Small intestine (tissue), 7 donors: Measurements from ENCODE around the gene ZNF223. TPM values are rescaled to one million over a fixed set of nuclear protein-coding genes. Genes with fewer than 3 reads are reported as not detected.

Source experiments
- DNase-seq, 2 donors: peaks; one replicate each; pipeline versions ENCODE4 v3.0.0 to v3.0.0-alpha.2; 2013
- FAIRE-seq: peaks from 2 replicates; lab custom pipeline; 2012; peaks lifted over from hg19 to GRCh38; lab: Jason Lieb, UNC
- H3K27ac ChIP-seq, 3 donors: one replicate each; pipeline ENCODE4 v1.5.1; 2013; ENCODE audit warnings: low read length in 2 of 3, mild to moderate bottlenecking in 2 of 3, control low read depth in 1 of 3, inconsistent platforms in 1 of 3, low read depth in 1 of 3, moderate library complexity in 1 of 3
- H3K27me3 ChIP-seq, 3 donors: one replicate each; pipeline ENCODE4 v1.6.1; 2013; ENCODE audit warnings: low read length in 3 of 3, inconsistent platforms in 1 of 3; ENCODE audit not compliant: control insufficient read depth in 3 of 3, insufficient read depth in 3 of 3
- H3K36me3 ChIP-seq, 3 donors: one replicate each; pipeline ENCODE4 v1.6.1; 2013; ENCODE audit warnings: low read length in 3 of 3, inconsistent platforms in 1 of 3, low read depth in 1 of 3, mild to moderate bottlenecking in 1 of 3, moderate library complexity in 1 of 3; ENCODE audit not compliant: control insufficient read depth in 3 of 3, insufficient read depth in 2 of 3
- H3K4me1 ChIP-seq, 3 donors: one replicate each; pipeline ENCODE4 v1.6.1; 2013; ENCODE audit warnings: low read length in 2 of 3, inconsistent platforms in 1 of 3, low read depth in 1 of 3, mild to moderate bottlenecking in 1 of 3, moderate library complexity in 1 of 3; ENCODE audit not compliant: control insufficient read depth in 3 of 3, insufficient read depth in 2 of 3
- H3K4me3 ChIP-seq, 3 donors: one replicate each; pipeline ENCODE4 v1.5.1; 2013; ENCODE audit warnings: low read length in 3 of 3, control low read depth in 1 of 3, inconsistent platforms in 1 of 3, low read depth in 1 of 3, mild to moderate bottlenecking in 1 of 3, moderate library complexity in 1 of 3
- H3K9me3 ChIP-seq, 2 donors: one replicate each; pipeline ENCODE4 v1.6.1; 2013; ENCODE audit warnings: low read depth in 1 of 2, low read length in 1 of 2; ENCODE audit not compliant: control insufficient read depth in 2 of 2, insufficient read depth in 1 of 2
- WGBS, 3 donors: extraction: QIAGEN DNeasy Blood & Tissue Kit; methylation state at CpG; one replicate each; pipeline ENCODE4 v1.1.7; 2013; 5-methylcytosine and 5-hydroxymethylcytosine counted together
- polyA plus RNA-seq, 4 donors: library from polyadenylated mRNA; stranded (reverse) in 3 of 4; unstranded in 1 of 4; fragments of 200-250 nt in 3 of 4; fragments of 120-200 nt in 1 of 4; gene quantifications; one replicate each; pipeline versions ENCODE4 v1.2.1 to v1.2.3, GENCODE V29; 2013
- donor health status: healthy with polysubstance abuse.
- donor health status: control.
- donor health status: control.
- donor health status: Bipolar disorder and iron deficiency.
- donor health status: healthy.

Gene ZNF223
- polyA plus RNA-seq, 4 donors: 3.3 to 23.6 (median 6.4) TPM

DNA sequence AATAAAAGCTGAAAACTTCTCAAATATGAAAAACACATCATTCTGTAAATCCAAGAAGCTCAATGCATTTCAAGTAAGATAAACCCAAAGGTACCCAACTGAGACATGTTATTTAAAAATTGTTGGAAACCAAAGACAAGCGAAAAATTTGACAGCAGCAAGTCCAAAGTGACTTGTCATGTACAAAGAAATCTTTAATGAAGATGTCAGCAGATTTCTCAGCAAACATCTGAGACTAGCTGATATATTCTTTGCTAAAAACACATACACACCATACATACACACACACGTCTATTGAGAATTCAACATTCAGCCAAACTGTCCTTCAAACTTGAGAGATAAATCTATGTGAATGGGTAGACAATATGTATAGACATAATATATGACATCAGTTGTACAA is 32.3 kb upstream of the ZNF223 start:
- Histone ChIP-seq H3K4me3 (no peak overlapping the region), H3K4me1 (no peaks in the 10 kb centered on the region), H3K27me3 (peaks cover 0 to 3% (median 0%) of the 10 kb centered on the region in 3 donors), H3K36me3 (no peaks in the 10 kb centered on the region), H3K9me3 (peaks cover 0 to 12% of the 10 kb centered on the region in 2 donors), H3K27ac (no peak overlapping the region)
- 32 to 48% (median 43%) methylated on average over 2 of the region's 2 CpGs for WGBS, 3 donors
- FAIRE-seq (no peak), DNase-seq (no peak)

DNA sequence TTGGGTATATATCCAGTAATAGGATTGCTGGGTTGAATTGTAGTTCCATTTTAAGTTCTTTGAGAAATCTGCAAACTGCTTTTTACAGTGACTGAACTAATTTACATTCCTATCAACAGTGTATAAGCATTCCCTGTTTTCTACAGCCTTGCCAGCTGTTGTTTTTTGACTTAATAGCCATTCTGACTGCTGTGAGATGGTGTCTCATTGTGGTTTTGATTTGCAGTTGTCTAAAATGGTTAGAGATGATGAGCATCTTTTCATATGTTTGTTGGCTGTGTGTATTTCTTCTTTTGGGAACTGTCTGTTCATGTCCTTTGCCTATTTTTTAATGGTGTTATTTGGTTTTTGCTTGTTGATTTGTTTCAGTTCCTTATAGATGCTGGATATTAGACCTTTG is 30.6 kb upstream of the ZNF223 start:
- DNase-seq (no peak), FAIRE-seq (no peak)
- peaks cover 0 to 3% (median 0%) of the 10 kb centered on the region in 3 donors for H3K27me3 ChIP-seq
- no peak overlapping the region for H3K4me3 ChIP-seq
- no peak overlapping the region for H3K27ac ChIP-seq
- peaks cover 0 to 4% (median 3%) of the 10 kb centered on the region in 3 donors for H3K4me1 ChIP-seq
- H3K9me3 ChIP-seq: peaks cover 0 to 3% of the 10 kb centered on the region in 2 donors
- H3K36me3 ChIP-seq: no peaks in the 10 kb centered on the region

DNA sequence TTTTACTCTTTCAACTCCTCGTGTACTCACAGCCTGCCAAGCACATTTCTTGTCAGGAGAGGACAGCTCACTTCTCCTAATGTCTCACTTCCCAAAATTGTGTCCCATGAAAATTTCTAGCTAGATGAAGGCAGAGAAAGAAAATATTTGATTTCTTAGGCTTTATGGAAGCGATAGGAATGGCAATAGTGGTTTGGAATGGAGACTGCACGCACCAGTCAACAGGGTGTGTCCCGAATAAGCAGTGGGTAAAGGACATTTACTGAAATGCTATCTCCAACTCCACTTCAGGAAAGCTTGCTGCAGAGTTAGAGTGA is 27.0 kb upstream of the ZNF223 start:
- H3K27me3 ChIP-seq: no peaks in the 10 kb centered on the region
- peaks cover 0 to 9% of the 10 kb centered on the region in 2 donors for H3K9me3 ChIP-seq
- no peak for DNase-seq
- WGBS, 3 donors: 40 to 51% (median 45%) methylated on average over 4 of the region's 4 CpGs
- H3K4me1 ChIP-seq: peaks cover 0 to 4% (median 3%) of the 10 kb centered on the region in 3 donors
- peak overlapping the region in 1 of 3 donors; percentile 13 for H3K27ac ChIP-seq
- FAIRE-seq: no peak
- peaks cover 5 to 16% (median 7%) of the 10 kb centered on the region in 3 donors for H3K36me3 ChIP-seq
- H3K4me3 ChIP-seq: peak overlapping the region in 2 of 3 donors; percentile 70 to 87

DNA sequence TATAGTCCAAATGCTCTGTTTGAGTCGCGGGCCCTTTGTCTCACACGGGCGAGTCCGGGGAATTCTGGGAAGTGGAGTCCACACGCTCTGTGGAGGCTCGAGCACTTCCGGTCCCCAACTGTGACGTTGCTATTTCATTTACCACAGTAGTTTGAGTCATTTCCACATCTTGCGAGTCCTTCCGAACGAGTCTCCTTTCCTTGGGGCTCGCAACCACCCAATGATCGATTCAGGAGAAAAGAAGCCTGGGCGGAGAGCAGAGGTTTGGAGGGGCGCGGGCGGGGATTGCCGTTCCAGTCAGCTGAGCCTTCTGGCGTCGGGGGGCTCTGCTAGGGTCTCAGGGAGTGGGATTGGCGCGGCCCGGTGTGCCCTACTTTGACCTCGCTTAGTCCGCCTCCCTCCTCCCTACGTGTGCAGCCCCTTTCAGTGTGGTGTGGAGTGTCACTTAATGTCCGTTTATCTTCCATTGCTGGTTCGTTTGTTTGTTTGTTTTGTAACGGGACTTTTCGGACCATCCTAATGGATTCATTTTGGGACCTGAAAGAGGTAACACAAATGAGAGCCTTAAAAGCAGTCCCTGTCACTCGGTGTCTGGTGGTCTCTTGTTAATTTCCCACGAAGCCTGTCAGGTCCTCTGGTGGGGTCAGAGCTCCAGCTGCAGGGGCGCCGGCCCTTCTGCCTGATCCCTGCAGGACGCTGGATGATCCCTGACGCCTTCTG is 26.5 kb upstream of the ZNF223 start, which contains the start of gene ZNF222:
TSS of gene ZNF222 (plus strand) at position 163 of the 720 bp plus-strand sequence. CDS start at position 221, 58 bp downstream.
- H3K36me3 ChIP-seq: peaks cover 5 to 16% (median 7%) of the 10 kb centered on the region in 3 donors
- peaks cover 0 to 11% of the 10 kb centered on the region in 2 donors for H3K9me3 ChIP-seq
- peaks cover 0 to 4% (median 3%) of the 10 kb centered on the region in 3 donors for H3K4me1 ChIP-seq
- FAIRE-seq: no peak
- DNase-seq: peak; percentile 91 to 92
- H3K27me3 ChIP-seq: no peaks in the 10 kb centered on the region
- peak within 1 kb of the TSS; percentile 58 to 87 (median 70) for H3K4me3 ChIP-seq
- peak within 1 kb of the TSS in 2 of 3 donors; percentile 22 to 36 for H3K27ac ChIP-seq
- 2 to 3% (median 2%) methylated on average over 37 of the region's 37 CpGs for WGBS, 3 donors

DNA sequence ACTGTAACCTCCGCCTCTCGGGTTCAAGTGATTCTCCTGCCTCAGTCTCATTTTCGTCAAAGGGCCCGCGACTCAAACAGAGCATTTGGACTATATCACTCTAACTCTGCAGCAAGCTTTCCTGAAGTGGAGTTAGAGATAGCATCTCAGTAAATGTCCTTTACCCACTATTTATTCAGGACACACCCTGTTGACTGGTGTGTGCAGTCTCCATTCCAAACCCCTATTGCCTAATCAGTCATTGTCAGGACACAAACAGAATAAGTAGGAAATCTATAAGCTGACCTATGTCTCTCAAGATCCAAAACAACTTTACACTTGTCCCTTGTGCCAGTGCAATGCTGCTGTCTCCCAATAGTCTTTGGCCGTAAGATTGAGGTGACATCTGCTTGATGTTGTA is 25.2 kb upstream of the ZNF223 start:
- Histone ChIP-seq H3K36me3 (peaks cover 11 to 19% (median 14%) of the 10 kb centered on the region in 3 donors), H3K4me1 (peaks cover 0 to 4% (median 3%) of the 10 kb centered on the region in 3 donors), H3K9me3 (peaks cover 0 to 18% of the 10 kb centered on the region in 2 donors), H3K27me3 (no peaks in the 10 kb centered on the region), H3K4me3 (no peak overlapping the region), H3K27ac (no peak overlapping the region)
- DNase-seq: no peak
- WGBS, 3 donors: 96 to 98% (median 97%) methylated on average over 6 of the region's 6 CpGs
- no peak for FAIRE-seq

DNA sequence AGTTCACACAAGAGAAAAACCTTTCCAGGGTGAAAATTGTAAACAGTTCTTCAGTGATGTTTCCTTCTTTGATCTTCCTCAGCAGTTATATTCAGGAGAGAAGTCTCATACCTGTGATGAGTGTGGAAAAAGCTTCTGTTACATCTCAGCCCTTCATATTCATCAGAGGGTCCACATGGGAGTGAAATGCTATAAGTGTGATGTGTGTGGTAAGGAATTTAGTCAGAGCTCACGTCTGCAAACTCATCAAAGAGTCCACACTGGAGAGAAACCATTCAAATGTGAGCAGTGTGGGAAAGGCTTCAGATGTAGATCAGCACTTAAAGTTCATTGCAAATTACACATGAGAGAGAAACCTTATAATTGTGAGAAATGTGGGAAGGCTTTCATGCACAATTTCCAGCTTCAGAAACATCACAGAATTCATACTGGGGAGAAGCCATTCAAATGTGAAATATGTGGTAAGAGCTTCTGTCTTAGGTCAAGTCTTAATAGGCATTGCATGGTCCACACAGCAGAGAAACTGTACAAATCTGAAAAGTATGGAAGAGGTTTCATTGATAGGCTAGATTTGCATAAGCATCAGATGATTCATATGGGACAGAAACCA is 19.7 kb upstream of the ZNF223 start:
- no peak overlapping the region for H3K4me3 ChIP-seq
- H3K9me3 ChIP-seq: peaks cover 3 to 57% of the 10 kb centered on the region in 2 donors
- peaks cover 8 to 19% (median 17%) of the 10 kb centered on the region in 3 donors for H3K36me3 ChIP-seq
- FAIRE-seq: no peak
- H3K27ac ChIP-seq: no peak overlapping the region
- H3K27me3 ChIP-seq: no peaks in the 10 kb centered on the region
- DNase-seq: no peak
- H3K4me1 ChIP-seq: no peaks in the 10 kb centered on the region
- 83 to 86% (median 85%) methylated on average over 1 of the region's 1 CpG for WGBS, 3 donors

DNA sequence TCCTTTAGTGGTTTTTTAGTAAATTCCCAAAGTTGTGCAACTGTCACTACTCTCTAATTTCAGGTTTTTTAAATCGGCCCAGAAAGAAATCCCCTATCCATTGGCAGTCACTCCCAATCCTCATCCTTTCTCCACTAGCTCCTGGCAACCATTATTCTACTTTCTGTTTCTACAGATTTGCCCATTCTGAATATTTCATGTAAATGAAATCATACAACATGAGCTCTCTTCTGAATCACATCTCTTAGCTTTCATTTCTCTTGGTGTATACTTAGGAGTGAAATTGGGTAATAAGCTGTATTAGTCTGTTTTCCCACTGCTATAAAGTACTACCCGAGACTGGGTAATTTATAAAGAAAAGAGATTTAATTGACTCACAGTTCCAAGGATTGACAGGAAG is 9.7 kb upstream of the ZNF223 start:
- Histone ChIP-seq H3K27ac (no peak overlapping the region), H3K9me3 (no peaks in the 10 kb centered on the region), H3K27me3 (peaks cover 0 to 2% (median 0%) of the 10 kb centered on the region in 3 donors), H3K4me3 (no peak overlapping the region), H3K4me1 (no peaks in the 10 kb centered on the region), H3K36me3 (no peaks in the 10 kb centered on the region)
- FAIRE-seq: no peak
- no peak for DNase-seq
- 74 to 83% (median 83%) methylated on average over 2 of the region's 2 CpGs for WGBS, 3 donors

DNA sequence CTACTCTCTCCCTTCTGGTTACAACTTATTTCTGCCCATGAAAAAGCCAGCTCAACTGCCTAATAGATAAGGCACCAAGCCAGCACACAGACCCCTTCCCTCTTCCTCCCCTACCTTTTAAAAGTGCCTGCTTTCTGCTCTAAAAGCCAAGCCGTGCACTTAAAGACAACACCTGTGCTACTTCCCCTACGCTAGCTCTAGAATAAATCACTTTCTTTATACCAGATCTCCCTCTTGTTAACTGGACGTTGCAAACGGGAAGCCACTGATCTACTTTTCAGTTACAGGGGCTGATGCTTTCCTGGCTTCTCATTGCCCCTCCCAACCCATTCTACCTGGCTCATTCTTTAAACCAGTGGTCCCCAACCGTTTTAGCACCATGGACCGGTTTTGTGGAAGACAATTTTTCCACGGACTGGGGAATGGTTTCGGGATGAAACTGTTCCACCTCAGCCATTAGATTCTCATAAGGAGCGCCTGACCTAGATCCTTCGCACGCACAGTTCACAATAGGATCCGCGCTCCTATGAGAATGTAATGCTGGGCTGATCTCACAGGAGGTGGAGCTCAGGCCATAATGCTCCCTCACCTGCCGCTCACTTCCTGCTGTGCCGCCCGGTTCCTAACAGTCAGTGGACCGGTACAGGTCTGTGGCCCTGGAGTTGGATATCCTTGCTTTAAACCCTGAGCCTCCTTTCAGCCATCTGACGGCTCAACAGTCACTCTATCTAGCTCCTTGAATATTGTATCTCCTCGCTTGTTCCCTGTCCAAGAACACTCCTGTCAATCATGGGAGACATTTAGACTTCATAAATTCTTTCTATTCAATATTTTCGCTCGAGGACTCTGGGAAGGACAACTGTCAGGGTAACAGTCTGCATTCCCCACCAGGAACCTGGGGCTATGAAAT is 841 bp upstream of the ZNF223 start:
- H3K27me3 ChIP-seq: no peaks in the 10 kb centered on the region
- H3K27ac ChIP-seq: peak overlapping the region; percentile 53 to 94 (median 88)
- H3K36me3 ChIP-seq: peaks cover 0 to 8% (median 2%) of the 10 kb centered on the region in 3 donors
- H3K9me3 ChIP-seq: peaks cover 1 to 7% of the 10 kb centered on the region in 2 donors
- WGBS, 3 donors: 11 to 17% (median 12%) methylated on average over 21 of the region's 21 CpGs
- DNase-seq: peak; percentile 71 to 79
- peaks cover 0 to 3% (median 2%) of the 10 kb centered on the region in 3 donors for H3K4me1 ChIP-seq
- FAIRE-seq: no peak
- H3K4me3 ChIP-seq: peak overlapping the region; percentile 70
